Tibial nerve (tissue), 4 donors: ENCODE results near the gene IL20RA.

ENCODE experiments used
- CTCF ChIP-seq, 5 experiments: fragments of 200-600 bp in 3 of 5; fragments of 450-650 bp in 2 of 5; sonication (generic) in 3 of 5; IDR thresholded peaks; one replicate each; pipeline ENCODE4 v1.5.1; 2016 to 2019; ENCODE audit warnings: antibody characterized with exemption in 5 of 5, mild to moderate bottlenecking in 3 of 5, moderate library complexity in 2 of 5
- EP300 ChIP-seq, 2 donors: sonication (generic); formaldehyde crosslinking; IDR thresholded peaks; one replicate each; pipeline ENCODE4 v1.6.1; 2017; ENCODE audit warnings: antibody characterized with exemption in 2 of 2, mild to moderate bottlenecking in 1 of 2
- POLR2A ChIP-seq, 2 donors: fragments of 450-650 bp; IDR thresholded peaks; one replicate each; pipeline ENCODE4 v1.6.1; 2017; ENCODE audit warnings: antibody characterized with exemption in 2 of 2, mild to moderate bottlenecking in 2 of 2, moderate library complexity in 2 of 2

- TF ChIP-seq POLR2A (IDR thresholded peaks at IDR 0.05) (no peak), CTCF (IDR thresholded peaks at IDR 0.05) (no peak), EP300 (IDR thresholded peaks at IDR 0.05) (no peak)
Observed at GRCh38 chr6:137039010-137039409, 5.8 kb downstream of the IL20RA start.
